Loucy (cell line): ENCODE results near the gene SNCAIP.

Experiments used
- H2AFZ ChIP-seq: fragments of 200-600 bp; sonication (generic); 2 replicates; pipeline ENCODE4 v1.6.0; 2016; ENCODE audit warnings: antibody characterized with exemption, mild to moderate bottlenecking, low read length, moderate library complexity
- H3F3A ChIP-seq: fragments of 200-600 bp; 2 replicates; pipeline ENCODE4 v1.6.0; 2016; ENCODE audit warnings: antibody characterized with exemption, low read depth, mild to moderate bottlenecking
- H3K27me3 ChIP-seq: fragments of 200-600 bp; sonication (generic); 2 replicates; pipeline ENCODE4 v1.6.1; 2014; ENCODE audit warnings: low read length, mild to moderate bottlenecking; ENCODE audit not compliant: insufficient read depth, poor library complexity, severe bottlenecking
- H3K36me3 ChIP-seq: fragments of 200-600 bp; sonication (generic); 2 replicates; pipeline ENCODE4 v1.6.1; 2016; ENCODE audit warnings: low read length; ENCODE audit not compliant: insufficient read depth
- H3K4me1 ChIP-seq: fragments of 200-600 bp; sonication (generic); 2 replicates; pipeline ENCODE4 v1.5.1; 2014; ENCODE audit warnings: low read length, mild to moderate bottlenecking; ENCODE audit not compliant: insufficient read depth, poor library complexity, severe bottlenecking
- H3K4me2 ChIP-seq: fragments of 200-600 bp; sonication (generic); 2 replicates; pipeline ENCODE4 v1.6.0; 2014; ENCODE audit warnings: antibody characterized with exemption, low read length, low read depth, mild to moderate bottlenecking; ENCODE audit not compliant: poor library complexity, severe bottlenecking
- H3K4me3 ChIP-seq: fragments of 200-600 bp; sonication (generic); 2 replicates; pipeline ENCODE4 v1.5.1; 2014; ENCODE audit warnings: low read length, mild to moderate bottlenecking, mixed read lengths; ENCODE audit not compliant: poor library complexity, severe bottlenecking
- H3K79me2 ChIP-seq: fragments of 200-600 bp; sonication (generic); 2 replicates; pipeline ENCODE4 v1.6.1; 2014; ENCODE audit warnings: low read length; ENCODE audit not compliant: insufficient read depth
- H3K9ac ChIP-seq: fragments of 200-600 bp; sonication (generic); 2 replicates; pipeline ENCODE4 v1.6.0; 2014; ENCODE audit warnings: mild to moderate bottlenecking, low read depth, low read length, moderate library complexity; ENCODE audit not compliant: poor library complexity, severe bottlenecking
- H3K9me2 ChIP-seq: fragments of 200-600 bp; sonication (generic); replicated peaks from 2 replicates; pipeline ENCODE4 v1.6.1; 2016; ENCODE audit warnings: low read depth, low read length, mixed read lengths
- H3K9me3 ChIP-seq: fragments of 200-600 bp; sonication (generic); 2 replicates; pipeline ENCODE4 v1.6.1; 2014; ENCODE audit warnings: mild to moderate bottlenecking, antibody characterized with exemption, low read length, low read depth; ENCODE audit not compliant: insufficient read depth
- H4K20me1 ChIP-seq: fragments of 200-600 bp; sonication (generic); 2 replicates; pipeline ENCODE4 v1.6.0; 2014; ENCODE audit warnings: antibody characterized with exemption, low read length, mild to moderate bottlenecking; ENCODE audit not compliant: insufficient read depth, poor library complexity, severe bottlenecking
- EZH2phosphoT487 ChIP-seq: fragments of 200-600 bp; IDR thresholded peaks from 2 replicates; pipeline ENCODE4 v1.6.1; 2018; ENCODE audit warnings: antibody characterized with exemption, mild to moderate bottlenecking, moderate library complexity, borderline replicate concordance
- TF ChIP-seq, protein P1 (sequence below): fragments of 200-600 bp; sonication (generic); conservative IDR thresholded peaks from 2 replicates; pipeline ENCODE4 v1.5.1; 2014; ENCODE audit warnings: mild to moderate bottlenecking, antibody characterized with exemption, low read length

SNCAIP gene

DNA sequence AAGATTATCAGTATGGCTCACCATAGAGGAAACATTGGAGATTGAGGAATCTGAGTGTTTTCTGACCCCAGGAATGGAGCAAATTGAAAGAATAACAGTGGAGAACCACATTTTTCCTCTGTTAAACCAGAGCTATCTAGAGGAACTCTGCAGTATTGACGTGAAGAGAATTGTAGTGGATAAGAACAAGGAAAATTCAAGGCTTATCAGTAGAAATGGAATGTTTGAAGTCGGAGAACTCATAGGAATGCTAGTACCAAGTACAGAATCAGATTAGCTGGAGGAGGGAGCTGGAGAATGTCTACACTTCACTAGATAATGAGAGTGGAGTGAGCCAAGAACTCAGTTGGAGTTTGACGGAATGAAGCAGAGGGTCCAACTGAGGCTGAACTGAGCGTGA is 50.3 kb downstream of the SNCAIP start:
- Histone ChIP-seq H3K4me1 (no peaks in the 10 kb centered on the region), H3K79me2 (no peaks in the 10 kb centered on the region), H3K4me2 (no peak overlapping the region), H3K27me3 (no peaks in the 10 kb centered on the region), H3K9ac (no peak overlapping the region), H3K9me3 (no peaks in the 10 kb centered on the region), H3F3A (no peaks in the 10 kb centered on the region), H4K20me1 (no peaks in the 10 kb centered on the region), H3K4me3 (no peak overlapping the region), H3K36me3 (no peaks in the 10 kb centered on the region), H3K9me2 (no peaks in the 10 kb centered on the region), H2AFZ (no peak overlapping the region)
- no peak for TF ChIP-seq EZH2phosphoT487
- TF ChIP-seq, protein P1, sequence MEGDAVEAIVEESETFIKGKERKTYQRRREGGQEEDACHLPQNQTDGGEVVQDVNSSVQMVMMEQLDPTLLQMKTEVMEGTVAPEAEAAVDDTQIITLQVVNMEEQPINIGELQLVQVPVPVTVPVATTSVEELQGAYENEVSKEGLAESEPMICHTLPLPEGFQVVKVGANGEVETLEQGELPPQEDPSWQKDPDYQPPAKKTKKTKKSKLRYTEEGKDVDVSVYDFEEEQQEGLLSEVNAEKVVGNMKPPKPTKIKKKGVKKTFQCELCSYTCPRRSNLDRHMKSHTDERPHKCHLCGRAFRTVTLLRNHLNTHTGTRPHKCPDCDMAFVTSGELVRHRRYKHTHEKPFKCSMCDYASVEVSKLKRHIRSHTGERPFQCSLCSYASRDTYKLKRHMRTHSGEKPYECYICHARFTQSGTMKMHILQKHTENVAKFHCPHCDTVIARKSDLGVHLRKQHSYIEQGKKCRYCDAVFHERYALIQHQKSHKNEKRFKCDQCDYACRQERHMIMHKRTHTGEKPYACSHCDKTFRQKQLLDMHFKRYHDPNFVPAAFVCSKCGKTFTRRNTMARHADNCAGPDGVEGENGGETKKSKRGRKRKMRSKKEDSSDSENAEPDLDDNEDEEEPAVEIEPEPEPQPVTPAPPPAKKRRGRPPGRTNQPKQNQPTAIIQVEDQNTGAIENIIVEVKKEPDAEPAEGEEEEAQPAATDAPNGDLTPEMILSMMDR, result no peak

DNA sequence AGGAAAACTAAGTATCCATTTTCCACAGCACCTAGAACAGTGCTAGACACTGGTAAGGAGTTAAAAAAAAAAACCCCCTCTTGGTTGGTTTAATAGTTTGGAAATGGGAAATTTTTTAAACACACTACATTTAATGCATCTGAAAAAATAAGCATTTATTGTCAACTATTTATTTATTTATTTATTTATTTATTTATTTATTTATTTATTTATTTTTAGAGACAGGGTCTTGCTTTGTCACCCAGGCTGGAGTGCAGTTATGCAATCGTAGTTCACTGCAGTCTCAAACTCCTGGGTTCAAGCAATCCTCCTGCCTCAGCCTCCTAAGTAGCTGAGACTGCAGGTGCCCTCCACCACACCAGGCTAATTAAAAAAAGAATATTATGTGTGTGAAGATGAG is 51.6 kb downstream of the SNCAIP start:
- Histone ChIP-seq H3K4me1 (no peaks in the 10 kb centered on the region), H3K4me3 (no peak overlapping the region), H3K4me2 (no peak overlapping the region)

DNA sequence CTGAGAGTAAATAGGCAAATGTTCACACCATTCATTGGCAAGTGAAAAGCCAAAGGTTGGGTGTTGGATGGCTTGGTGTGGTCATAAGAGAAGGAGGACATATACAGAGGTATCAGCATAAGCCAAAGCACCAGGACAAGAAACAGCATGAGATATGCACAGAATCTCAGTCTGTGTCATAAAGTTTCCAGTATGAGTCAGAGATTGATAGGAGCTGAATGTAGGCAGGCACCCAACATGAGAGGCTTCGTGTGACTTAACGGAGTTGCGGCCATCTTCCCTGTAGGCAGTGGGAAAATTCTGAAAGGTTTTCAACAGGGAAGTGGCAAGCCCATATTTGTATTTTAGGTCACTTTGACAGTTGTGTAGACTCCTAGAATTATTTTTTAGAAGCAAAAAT is 54.5 kb downstream of the SNCAIP start:
- Histone ChIP-seq H3K27me3 (no peaks in the 10 kb centered on the region), H4K20me1 (no peaks in the 10 kb centered on the region), H3K9me2 (no peaks in the 10 kb centered on the region), H2AFZ (no peak overlapping the region), H3K9me3 (no peaks in the 10 kb centered on the region), H3F3A (no peaks in the 10 kb centered on the region), H3K36me3 (no peaks in the 10 kb centered on the region), H3K9ac (no peak overlapping the region), H3K4me2 (no peak overlapping the region), H3K4me1 (no peaks in the 10 kb centered on the region), H3K4me3 (no peak overlapping the region), H3K79me2 (no peaks in the 10 kb centered on the region)
- no peak for TF ChIP-seq EZH2phosphoT487
- TF ChIP-seq, protein P1, result no peak

More for the DNA sequence above, 51.6 kb downstream of the SNCAIP start:
- Histone ChIP-seq H3K9me3 (no peaks in the 10 kb centered on the region), H3K27me3 (no peaks in the 10 kb centered on the region), H3F3A (no peaks in the 10 kb centered on the region), H3K9me2 (no peaks in the 10 kb centered on the region), H3K36me3 (no peaks in the 10 kb centered on the region), H4K20me1 (no peaks in the 10 kb centered on the region), H2AFZ (no peak overlapping the region), H3K79me2 (no peaks in the 10 kb centered on the region), H3K9ac (no peak overlapping the region)
- no peak for TF ChIP-seq EZH2phosphoT487
- TF ChIP-seq, protein P1, result no peak
